Measurements from ENCODE around the gene TEC.

TEC gene

DNA sequence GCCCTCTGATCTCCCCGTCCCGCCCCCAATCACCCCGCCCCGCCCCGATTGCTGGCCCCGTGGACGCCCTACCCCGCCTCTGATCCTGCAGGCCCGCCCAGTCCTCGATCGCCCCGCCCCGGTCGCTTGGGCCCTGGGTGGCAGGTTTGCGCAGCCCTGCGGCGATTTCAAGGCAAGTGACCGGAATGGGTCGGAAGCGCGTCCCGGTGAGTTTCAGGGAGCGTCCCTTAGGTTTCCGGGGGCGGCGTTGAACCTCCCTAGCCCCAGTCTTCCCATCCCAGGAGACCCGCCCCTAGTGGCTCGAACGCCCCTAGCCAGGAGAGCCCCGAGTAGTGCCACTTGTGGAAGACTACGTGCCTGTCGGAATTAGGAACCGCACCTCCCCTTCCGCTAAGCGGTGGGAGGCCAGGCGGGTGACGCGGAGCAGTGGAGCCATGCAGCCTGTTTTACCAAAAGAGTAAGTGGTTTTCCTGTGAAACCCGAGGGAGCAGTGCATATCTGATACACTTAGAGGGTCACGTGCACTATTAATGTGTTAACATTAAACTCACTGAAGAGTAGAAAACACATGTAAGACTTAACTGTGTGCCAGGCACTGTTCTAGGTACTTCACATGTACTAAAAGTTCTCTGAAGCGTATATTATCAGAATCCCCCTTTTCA, 354 bp upstream of the TEC start:
- DNase-seq: peak; percentile 77

DNA sequence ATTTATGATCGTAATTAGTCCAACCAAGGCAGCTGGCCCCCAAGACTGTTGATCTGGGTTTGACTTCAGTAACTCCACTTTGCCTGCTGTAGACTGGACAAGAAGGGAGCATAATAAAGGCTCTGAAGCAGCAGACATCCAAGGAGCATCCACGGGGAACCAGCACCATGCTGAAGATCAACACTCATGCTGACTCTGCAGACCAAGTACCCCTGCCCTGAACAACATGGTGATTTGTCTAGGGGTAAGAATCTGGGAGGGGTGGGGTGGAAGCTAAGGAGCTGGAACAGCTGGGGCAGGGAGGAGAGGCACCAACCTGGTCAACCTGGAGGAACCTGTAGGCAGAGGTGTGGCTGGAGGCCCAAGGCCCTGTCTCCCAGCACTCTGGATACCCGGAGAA, 2.1 kb downstream of the TEC start:
- no peak for DNase-seq

DNA sequence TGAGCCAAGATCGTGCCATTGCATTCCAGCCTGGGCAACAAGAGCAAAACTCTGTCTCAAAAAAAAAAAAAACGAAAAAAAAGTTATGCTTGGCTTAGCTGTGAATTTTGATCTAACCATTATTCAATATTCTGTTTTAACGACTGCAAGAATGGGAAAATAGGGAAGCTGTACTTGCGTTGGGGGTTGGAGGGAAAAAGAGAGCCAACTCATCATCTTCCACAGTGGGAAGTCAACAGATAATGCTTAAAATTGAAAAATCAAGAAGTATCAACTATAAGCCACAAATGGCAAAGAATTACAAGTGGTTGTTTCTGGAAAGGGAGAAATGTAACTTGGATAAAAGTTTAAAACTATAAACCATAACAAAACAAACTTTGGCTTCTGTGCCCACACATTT, 2.9 kb downstream of the TEC start:
- DNase-seq: no peak

DNA sequence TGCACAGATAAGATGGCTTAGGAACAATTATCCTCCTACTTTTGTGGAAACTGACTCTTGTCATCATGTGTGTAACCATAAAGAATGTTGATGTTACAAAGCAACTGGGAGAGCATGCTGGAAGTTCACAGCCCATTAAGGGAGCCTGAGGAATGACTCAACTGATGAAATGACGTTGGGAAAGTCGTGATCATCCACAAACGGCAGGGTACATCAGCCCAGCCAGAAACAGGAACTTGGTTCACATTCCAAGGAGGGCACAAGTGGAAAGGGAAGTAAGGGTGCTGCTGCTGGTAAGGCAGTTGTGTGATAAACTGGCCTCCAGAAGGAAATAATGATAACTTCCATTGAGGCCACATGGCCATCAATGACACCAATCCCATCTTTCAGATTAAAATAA, 6.7 kb downstream of the TEC start:
- DNase-seq: peak; percentile 16

DNA sequence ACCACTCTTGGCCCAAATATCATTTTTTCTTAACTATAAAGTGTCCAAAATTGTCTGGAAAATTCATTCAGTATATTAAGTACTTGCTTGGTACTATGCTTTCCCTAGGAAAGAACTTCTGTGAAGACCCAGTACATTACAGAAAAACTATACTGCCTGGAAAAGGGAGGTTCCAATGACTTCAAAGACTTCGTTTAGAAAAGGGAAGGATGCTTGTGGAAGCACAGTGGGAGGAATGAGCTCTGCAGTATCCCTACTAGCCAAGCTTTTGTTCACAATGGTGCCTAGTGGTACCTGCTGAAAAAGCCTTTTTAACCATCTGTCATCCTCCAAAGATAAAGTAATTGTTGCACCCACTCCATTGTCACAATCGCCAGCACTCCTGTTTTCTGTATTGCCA, 7.2 kb downstream of the TEC start:
- DNase-seq: no peak

DNA sequence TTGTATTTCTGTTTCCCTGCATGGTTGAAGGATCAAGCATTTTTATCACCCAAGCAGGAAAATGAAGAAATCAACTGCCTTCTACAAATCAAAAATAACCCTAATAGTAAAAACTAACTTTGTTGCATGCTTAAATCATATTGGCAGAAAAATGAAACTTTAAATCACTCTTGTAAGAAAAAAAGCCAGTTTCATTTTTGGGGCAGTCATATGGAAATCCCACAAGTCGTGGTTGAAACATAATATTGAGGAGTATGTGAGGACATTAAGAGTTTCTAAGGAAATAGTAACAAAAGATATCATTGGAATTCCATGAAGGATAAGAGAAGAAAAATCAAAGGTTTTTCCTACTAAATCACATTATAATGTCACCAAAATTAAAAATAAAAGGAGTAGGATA, 8.4 kb downstream of the TEC start:
- no peak for DNase-seq

DNA sequence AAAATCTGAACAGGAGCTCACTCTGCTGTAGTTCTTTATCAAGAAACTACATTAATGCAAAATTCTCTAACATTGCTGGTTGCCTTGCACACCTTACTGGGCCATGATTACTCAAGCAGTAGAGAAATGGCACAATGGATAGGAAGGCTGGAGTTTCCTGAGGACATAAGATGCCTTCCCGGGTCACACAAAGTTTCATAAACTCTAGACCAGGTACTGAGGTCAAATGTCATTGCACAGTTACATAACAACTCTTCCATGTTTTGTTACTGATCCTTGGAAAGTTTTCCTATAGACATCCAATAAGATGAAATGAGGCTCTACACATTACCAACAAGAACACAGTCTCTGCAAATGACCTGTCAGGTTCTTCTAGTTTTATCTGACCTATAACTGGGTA, 9.9 kb downstream of the TEC start:
- DNase-seq: no peak

DNA sequence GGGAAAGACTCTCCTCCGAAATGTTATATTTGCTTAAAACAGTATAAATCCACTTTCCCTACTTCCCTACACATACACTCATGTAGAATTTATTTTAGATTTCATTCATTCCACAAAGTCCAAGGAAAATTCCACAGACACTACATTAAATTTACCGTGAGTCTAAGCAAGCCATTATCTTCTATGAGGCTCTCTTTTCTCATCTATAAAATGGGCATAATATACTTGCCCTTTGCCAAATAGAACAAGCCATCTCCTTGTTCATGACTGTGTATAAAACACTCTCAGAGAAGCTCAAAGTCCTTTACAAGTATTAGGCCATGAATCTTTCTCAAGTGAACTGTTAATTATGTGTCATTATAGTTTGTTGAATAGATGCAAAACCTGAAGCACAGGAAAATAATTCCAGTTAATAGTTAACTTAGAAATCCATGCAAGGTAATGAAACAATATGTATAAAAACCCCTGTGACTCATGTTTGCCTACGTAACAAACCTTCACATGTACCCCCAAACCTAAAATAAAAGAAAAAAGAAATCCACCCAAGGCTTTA, 10.7 kb downstream of the TEC start:
- no peak for DNase-seq

DNA sequence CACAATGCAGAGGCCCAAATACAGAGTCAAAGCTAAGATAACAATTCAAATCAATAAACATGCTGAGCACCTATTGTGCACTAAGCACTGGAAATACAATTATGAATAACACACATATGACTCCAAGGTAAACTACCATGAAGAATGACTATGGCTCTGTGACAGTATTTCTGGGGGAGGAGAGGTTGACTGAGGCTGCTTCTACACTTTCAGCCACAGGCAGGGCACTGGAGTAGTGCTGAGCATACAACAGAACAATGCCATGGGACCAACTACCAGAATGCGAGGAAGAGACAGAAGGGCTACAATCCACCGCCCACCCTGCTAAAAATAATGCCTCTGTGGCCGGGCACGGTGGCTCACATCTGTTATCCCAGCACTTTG, 13.7 kb downstream of the TEC start:
- DNase-seq: no peak

DNA sequence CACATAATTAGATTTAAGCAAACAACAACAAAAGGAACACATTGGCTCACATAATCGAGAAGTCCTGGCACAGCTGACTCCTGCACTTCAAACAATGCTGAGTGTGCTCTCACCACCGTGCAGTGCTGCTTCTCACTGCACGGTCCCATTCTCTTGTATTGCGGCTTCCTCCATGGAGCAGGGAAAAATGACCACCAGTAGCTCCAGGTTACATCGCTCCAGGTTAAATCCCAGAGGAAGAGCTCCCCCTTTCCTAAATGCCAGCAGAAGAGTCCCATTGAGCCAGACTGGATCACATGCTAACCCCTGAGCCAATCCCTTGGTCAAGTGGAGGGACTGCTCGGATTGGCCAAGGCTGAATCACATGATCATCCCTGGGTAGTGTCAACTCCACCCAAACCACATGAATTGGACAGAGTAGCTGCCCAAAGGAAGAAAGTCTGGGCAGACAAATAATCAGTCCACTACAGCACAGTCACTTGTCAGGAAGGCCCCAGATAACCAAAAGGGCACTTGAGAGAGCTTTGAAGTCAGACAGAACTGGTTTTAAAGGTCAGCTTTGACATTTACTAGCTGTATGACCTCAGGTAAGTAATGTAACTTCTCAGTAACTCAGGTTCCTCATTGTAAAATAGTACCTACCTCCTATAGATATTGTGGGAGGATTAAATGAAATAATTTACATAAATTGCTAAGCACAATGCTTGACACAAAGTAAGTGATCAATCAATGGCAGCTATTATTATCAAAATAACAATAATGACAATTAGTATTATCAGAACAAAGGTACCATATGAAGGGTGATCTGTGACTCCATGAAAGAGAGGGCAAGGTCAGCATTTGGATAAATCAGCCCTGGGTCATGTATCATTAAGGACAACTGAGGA, 14.3 kb downstream of the TEC start:
- DNase-seq: no peak

DNA sequence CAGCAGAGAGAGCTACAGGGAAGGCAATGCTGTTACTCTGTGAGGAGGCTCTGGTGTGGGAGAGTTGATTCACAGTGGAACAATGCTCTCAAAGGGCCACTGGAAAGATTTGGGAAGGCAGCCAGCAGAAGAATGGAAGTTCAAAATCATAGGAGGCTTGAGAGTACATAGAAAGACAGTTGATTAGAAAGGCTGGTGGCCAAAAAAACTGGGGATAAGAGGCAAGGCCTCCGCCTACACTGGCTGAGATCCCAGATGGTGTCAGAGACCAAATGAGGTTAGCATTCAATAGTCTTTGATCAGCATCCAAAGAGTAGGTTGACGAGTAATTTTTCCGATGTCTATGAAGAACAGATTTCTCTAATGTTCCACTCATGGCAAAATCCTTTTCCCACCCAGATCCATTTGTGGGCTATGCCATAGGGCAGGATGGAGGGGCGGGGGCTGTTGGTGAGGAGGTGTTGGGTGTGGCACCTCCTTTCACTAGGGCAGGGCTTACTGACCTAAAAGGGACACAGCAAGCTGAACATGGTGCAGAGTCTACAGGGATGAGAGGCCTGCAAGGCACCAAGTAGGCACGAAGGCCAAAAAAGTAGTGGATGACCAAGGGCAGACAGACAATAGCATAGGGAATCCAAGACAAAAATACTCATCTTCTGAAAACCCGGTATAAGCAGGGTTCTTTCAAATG, 15.1 kb downstream of the TEC start:
- DNase-seq: peak; percentile 62

DNA sequence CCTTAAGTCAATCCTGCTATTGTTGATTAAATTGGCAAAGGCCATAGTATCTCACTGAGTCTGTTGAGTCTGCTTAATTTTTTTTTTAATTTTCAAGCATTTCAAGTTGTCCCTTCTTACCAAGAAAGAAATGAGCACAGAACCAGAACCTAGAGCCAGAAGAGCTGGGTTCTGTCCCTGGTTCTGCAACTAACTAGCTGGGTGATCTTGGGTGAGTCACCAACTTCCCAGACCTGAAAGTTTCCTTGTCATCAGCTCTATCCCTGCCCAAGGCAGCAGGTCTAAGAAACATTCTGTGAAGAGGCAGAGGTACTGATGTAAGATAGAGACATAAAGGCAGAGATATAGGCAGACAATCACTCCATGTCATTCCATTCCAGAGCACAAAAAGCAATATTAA, 17.3 kb downstream of the TEC start:
- no peak for DNase-seq

DNA sequence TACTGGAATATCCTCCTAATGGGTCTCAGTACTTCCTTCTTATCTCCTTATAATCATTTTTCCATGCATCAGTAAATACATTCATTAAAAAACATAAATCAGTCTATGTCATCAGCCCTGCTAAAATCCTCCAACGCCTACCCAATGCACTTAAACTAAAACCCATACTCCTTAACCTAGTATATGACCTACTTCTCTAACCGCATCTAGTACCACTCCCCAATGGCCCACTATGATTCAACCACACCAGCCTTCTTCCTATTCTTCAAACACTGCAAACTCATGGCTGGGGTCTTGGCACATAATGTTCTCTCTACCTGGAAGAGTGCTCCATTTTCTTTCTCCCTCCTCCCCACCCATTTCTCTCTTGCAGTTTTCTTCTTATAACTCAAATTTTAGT, 18.7 kb downstream of the TEC start:
- no peak for DNase-seq

DNA sequence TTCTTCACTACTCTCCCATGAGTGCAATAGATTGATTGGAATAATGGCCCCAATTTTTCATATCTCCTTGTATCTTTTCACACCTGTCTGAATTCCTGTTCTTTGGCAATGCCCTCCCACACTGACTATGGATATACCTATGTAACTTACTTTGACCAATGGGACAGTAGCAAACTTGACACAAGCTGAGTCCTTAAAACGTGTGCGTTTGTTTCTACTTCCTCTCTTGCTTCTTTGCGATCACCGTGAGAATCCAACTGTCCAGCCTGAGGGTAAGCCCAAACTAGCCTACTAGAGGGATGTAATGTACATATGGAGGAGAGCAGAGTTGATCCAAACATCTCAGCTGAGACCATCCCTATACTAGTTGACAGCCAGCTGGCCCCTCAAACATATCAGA, 19.3 kb downstream of the TEC start:
- DNase-seq: no peak

DNA sequence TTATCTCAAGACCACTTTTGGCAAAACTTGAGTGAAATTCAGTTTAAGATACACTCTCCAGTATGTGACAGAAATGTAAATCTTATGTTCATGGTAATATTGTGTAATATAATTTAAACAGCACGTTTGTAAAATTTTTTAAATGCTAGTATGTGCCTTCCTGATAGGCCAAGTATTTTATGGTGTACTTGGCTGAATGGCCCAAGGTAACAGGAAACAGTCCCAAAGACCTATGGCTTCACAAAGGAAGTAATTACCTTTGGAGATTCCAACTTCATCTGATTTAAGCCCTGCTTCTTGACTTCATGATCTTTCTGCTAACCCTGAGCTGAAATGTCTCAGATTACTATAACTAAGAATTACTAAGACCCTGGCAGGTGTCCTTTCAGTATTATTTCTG, 20.3 kb downstream of the TEC start:
- DNase-seq: no peak

DNA sequence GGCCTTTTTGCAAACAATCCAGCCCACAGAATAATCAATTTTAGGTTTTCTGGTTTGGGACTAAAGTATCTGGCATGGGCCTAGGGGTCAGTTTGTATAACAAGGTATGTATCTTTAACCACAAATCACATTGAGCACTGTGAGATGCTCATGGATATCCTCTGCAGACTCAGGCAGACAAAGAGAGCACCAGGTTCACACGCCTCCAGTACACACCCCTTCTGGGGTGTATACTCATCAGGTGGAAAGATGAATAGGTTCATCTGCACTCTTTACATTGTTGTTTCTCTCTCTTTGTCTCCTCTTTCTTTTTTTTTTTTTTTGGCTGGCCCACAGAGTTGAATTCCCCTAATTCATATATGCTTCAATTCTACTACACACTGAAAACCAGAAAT, 21.1 kb downstream of the TEC start:
- DNase-seq: no peak

DNA sequence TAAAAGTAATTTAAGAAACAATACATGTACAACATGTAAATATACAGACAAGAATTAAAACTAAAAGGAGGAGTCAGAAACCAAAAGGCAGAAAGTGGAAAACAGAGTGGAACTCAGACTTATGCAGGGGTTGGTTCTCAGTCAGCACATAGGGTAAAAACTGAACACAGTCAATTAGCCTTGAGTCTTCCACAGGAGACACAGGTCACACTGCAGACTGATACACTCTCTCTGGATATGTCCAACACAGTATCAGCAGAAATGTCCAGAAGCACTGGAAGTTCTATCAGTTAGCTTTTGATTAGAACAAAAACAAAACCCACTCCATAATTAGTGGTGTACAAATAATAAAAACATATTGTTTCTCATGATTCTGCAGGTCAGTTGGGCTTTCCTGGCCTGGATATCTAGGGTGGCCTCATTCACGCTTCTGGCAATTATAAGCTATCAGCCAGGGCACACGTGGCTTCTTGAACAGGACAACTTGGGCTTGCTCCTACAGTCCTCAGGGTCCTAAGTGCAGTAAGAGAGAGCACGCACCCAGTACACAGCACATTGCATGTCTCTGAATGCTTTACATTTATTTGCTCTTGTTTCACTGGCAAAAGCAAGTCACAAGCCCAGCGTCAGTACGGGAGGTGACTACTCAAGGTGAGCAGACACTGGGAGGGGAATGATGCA, 21.6 kb downstream of the TEC start:
- DNase-seq: no peak

DNA sequence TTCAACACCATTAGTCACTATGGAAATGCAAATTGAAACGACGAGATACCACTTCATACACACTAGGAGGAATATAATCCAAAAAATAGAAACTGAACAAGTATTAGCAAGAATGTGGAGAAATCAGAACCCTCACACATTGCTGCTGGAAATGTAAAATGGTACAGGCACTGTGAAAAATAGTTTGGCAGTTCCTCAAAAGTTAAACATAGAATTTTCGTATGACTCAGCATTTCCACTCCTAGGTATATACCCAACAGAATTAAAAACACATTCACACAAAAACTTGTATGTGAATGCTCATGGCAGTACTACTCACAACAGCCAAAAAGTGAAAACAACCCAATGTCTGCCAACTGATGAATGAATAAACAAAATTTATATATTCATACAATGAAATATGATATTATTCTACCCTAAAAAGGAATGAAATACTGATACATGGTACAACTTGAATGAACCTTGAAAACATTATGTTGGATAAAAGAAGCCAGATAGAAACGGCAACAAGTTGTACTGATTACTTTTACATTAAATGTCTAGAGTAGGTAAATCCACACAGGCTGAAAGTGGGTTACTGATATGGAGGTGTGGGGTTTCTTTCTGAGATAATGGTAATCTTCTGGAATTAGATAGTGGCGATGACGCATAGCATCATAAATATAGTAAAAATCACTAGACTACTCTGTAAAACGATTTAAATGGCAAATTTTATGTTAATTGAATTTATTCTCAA, 22.3 kb downstream of the TEC start:
- peak; percentile 8 for DNase-seq

DNA sequence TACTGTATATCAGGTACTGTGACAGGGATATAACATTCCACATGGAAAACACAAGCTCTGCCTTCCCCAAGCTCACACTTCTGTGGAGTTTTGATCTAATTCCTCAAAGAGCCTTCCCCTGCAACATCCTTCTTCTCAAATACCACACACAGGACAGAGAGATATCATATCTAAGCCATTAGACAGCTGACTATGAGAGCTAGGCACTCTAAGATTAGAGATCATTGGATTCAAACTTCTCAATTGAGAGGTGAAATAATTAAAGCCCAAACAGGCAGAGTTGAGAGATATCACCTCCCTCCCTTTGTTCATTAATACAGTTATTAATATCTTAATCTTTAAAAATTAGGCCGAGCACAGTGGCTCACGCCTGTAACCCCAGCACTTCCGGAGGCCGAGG, 25.0 kb downstream of the TEC start:
- DNase-seq: no peak

DNA sequence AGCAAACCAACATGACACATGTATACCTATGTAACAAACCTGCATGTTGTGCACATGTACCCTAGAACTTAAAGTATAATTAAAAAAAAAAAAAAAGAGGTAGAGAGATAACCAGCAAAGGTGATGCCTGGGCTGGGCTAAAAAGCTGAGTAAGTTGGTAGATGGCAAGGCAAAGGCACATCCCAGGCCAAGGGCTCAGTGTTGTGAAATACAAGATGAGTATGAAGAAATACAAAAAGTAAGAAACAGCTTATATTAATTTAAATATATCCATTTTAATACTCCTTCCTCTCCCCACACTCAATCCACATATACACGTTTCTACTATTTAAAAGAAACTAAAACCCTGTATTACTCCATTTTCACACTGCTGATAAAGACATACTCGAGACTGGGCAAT, 25.8 kb downstream of the TEC start:
- no peak for DNase-seq

DNA sequence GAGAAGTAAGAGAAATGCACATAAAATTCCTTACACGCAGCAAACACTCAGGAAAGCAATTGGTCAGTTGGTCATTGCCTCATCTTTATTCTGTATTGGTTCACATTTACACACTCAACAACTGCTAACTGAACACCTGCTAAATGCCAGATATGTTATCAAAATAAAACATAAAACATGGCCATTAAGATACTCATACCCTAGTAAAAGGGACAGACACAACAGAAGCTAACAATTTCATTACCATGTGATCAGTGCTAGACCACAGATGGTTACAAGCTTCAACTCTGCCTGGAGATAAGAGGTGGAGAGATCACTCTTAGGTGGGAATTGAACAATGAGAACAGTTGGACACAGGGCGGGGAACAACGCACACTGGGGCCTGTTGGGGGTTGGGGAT, 26.2 kb downstream of the TEC start:
- DNase-seq: no peak

DNA sequence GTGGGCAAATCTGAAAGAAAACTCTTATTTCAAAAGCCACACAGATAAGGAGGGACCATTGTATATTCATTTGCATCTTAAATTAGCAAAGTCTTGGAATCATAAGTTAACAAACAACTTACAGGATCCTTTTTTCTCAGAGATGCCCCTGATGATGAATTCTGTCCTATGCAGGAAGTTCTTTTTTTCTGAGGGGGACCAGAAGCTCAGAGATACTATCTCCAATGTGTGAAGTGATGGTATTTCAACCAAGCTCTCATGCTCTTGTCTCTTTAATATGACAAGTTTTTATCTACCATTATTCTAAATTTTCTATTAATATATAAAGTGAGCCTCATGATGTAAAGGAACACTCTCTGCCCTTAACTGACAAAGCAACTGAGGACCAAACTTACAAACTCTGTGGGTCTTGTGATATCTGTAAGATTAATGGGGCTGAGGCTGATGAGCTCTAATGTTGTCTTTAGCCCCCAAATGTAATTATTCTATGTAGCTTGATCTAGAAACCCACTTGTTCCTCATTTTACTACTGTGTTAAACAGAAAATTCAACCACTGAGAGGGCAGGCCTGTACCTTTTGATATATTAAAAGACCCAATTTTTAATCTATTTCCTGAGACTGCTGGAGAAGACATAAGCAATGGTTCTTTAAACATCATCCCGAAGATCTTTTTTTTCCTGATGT, 27.0 kb downstream of the TEC start:
- no peak for DNase-seq
